HEK293T (cell line): ENCODE data around the gene SLC19A1.

Experiments
- CTCF ChIA-PET: fragments of 350-600 bp; formaldehyde crosslinking; extraction: SDS; loops from one replicate; lab custom pipeline; 2021; ENCODE audit warnings: antibody characterized with exemption, inconsistent platforms; lab: Yijun Ruan, JAX
- POLR2A ChIA-PET: fragments of 350-600 bp; formaldehyde crosslinking; extraction: SDS; loops from one replicate; lab custom pipeline; 2020; ENCODE audit warnings: antibody characterized with exemption, inconsistent platforms; lab: Yijun Ruan, JAX
- DNase-seq: peaks from one replicate; pipeline ENCODE4 v3.0.0; 2012; ENCODE audit warnings: mixed read lengths; ENCODE audit errors: extremely low spot score
- ARNT ChIP-seq: fragments of 450-650 bp; IDR thresholded peaks from 2 replicates; pipeline ENCODE4 v1.6.1; 2017; ENCODE audit warnings: mild to moderate bottlenecking
- BHLHE40 ChIP-seq: fragments of 450-650 bp; IDR thresholded peaks from 2 replicates; pipeline ENCODE4 v1.6.1; 2016; ENCODE audit warnings: mild to moderate bottlenecking, moderate library complexity, borderline replicate concordance
- CTBP1 ChIP-seq: fragments of 450-650 bp; IDR thresholded peaks from 2 replicates; pipeline ENCODE4 v1.6.1; 2016; ENCODE audit warnings: borderline replicate concordance
- ELF4 ChIP-seq: fragments of 450-650 bp; IDR thresholded peaks from 2 replicates; pipeline ENCODE4 v1.6.1; 2017; ENCODE audit warnings: antibody characterized with exemption
- FOXA1 ChIP-seq: fragments of 450-650 bp; IDR thresholded peaks from 2 replicates; pipeline ENCODE4 v1.6.1; 2016; ENCODE audit warnings: mild to moderate bottlenecking
- FOXK2 ChIP-seq: fragments of 450-650 bp; IDR thresholded peaks from 2 replicates; pipeline ENCODE4 v1.6.1; 2016; ENCODE audit warnings: mild to moderate bottlenecking
- FOXM1 ChIP-seq: fragments of 450-650 bp; IDR thresholded peaks from 2 replicates; pipeline ENCODE4 v1.6.1; 2017; ENCODE audit warnings: mild to moderate bottlenecking, borderline replicate concordance
- HDGF ChIP-seq: fragments of 450-650 bp; IDR thresholded peaks from 2 replicates; pipeline ENCODE4 v1.6.1; 2017; ENCODE audit warnings: antibody characterized with exemption, borderline replicate concordance
- L3MBTL2 ChIP-seq: fragments of 450-650 bp; conservative IDR thresholded peaks from 2 replicates; pipeline ENCODE4 v1.6.1; 2016; ENCODE audit warnings: mild to moderate bottlenecking
- LEF1 ChIP-seq: fragments of 450-650 bp; IDR thresholded peaks from 2 replicates; pipeline ENCODE4 v1.6.1; 2017; ENCODE audit warnings: mild to moderate bottlenecking, borderline replicate concordance
- NFRKB ChIP-seq: fragments of 450-650 bp; IDR thresholded peaks from 2 replicates; pipeline ENCODE4 v1.6.1; 2016; ENCODE audit warnings: mild to moderate bottlenecking, moderate library complexity
- PKNOX1 ChIP-seq: fragments of 450-650 bp; IDR thresholded peaks from 2 replicates; pipeline ENCODE4 v1.6.1; 2016
- SP1 ChIP-seq: fragments of 450-650 bp; IDR thresholded peaks from 2 replicates; pipeline ENCODE4 v1.6.1; 2017
- SUZ12 ChIP-seq: fragments of 450-650 bp; IDR thresholded peaks from 2 replicates; pipeline ENCODE4 v1.6.1; 2016; ENCODE audit warnings: mild to moderate bottlenecking
- TARDBP ChIP-seq: fragments of 450-650 bp; IDR thresholded peaks from 2 replicates; pipeline ENCODE4 v1.6.1; 2016
- ZNF384 ChIP-seq: fragments of 450-650 bp; IDR thresholded peaks from 2 replicates; pipeline ENCODE4 v1.6.1; 2016

SLC19A1 gene

GRCh38 chr21:45577801-45578175, 35.5 kb upstream of the SLC19A1 start:
- DNase-seq, result no peak
- POLR2A ChIA-PET, result no interaction called here
- CTCF ChIA-PET, result no interaction called here
- TF ChIP-seq SP1 (no peak), SUZ12 (no peak), NFRKB (no peak), BHLHE40 (no peak), FOXK2 (no peak), ARNT (no peak), ELF4 (no peak), PKNOX1 (no peak)

- no peak for TF ChIP-seq ELF4
- no peak for TF ChIP-seq SP1
- TF ChIP-seq SUZ12, result no peak
- no peak for TF ChIP-seq FOXM1
- TF ChIP-seq FOXA1, result no peak
- no peak for TF ChIP-seq ARNT
- TF ChIP-seq ZNF384, result no peak
- no peak for TF ChIP-seq HDGF
- no peak for TF ChIP-seq TARDBP
- TF ChIP-seq BHLHE40, result no peak
- no peak for TF ChIP-seq PKNOX1
- TF ChIP-seq L3MBTL2, result no peak
- TF ChIP-seq CTBP1, result no peak
- no peak for TF ChIP-seq LEF1
- TF ChIP-seq NFRKB, result no peak
- ChIA-PET POLR2A (no interaction called here), CTCF (interaction anchor here (0.8 kb wide), 1 partner anchor 21 kb away, joined by 3 read pairs; no protein-coding TSS in a partner anchor)
- no peak for DNase-seq
These were observed 34.8 kb upstream of the SLC19A1 start for GRCh38 chr21:45576838-45577737.

- TF ChIP-seq HDGF (no peak), PKNOX1 (no peak), SP1 (no peak), ZNF384 (no peak), ELF4 (no peak), ARNT (no peak), FOXM1 (no peak), SUZ12 (no peak), FOXA1 (no peak)
- ChIA-PET POLR2A (no interaction called here), CTCF (interaction anchor here (0.7 to 1.2 kb wide), 4 partner anchors 20 to 21 kb away, joined by 3 to 4 read pairs (median 4); no protein-coding TSS in a partner anchor)
- no peak for DNase-seq
These were observed 34.0 kb upstream of the SLC19A1 start for GRCh38 chr21:45575993-45576837.

GRCh38 chr21:45575304-45575992, 33.2 kb upstream of the SLC19A1 start:
- ChIA-PET POLR2A (no interaction called here), CTCF (interaction anchor here (0.7 to 1.2 kb wide), 3 partner anchors 19 to 22 kb away, joined by 4 read pairs; no protein-coding TSS in a partner anchor)
- TF ChIP-seq NFRKB, result no peak
- no peak for TF ChIP-seq PKNOX1
- TF ChIP-seq LEF1, result no peak
- TF ChIP-seq SUZ12, result no peak
- TF ChIP-seq SP1, result no peak
- no peak for TF ChIP-seq CTBP1
- TF ChIP-seq FOXM1, result no peak
- TF ChIP-seq ZNF384, result no peak
- no peak for TF ChIP-seq ELF4
- no peak for TF ChIP-seq ARNT
- TF ChIP-seq BHLHE40, result no peak
- TF ChIP-seq L3MBTL2, result no peak
- no peak for TF ChIP-seq HDGF
- no peak for TF ChIP-seq FOXK2
- no peak for TF ChIP-seq FOXA1
- no peak for TF ChIP-seq TARDBP
- no peak for DNase-seq

GRCh38 chr21:45574691-45575090, 32.5 kb upstream of the SLC19A1 start:
- DNase-seq, result no peak
- ChIA-PET POLR2A (no interaction called here), CTCF (no interaction called here)
- TF ChIP-seq HDGF (no peak), SP1 (no peak), TARDBP (no peak), FOXK2 (no peak), SUZ12 (no peak), FOXM1 (no peak), ELF4 (no peak), LEF1 (no peak), ZNF384 (no peak)
